ELR (cell line): ENCODE measurements around the gene BAG2.

Experiments used
- DNase-seq: peaks from one replicate; pipeline ENCODE4 v3.0.0-alpha.2; 2015; ENCODE audit warnings: low read depth

The BAG2 gene

GRCh38 chr6:57221936-57222742 lies 50.0 kb downstream of the BAG2 start, which contains the start of gene RAB23:
Gene RAB23, minus strand, starts transcription at chr6:57222307. Its CDS starts 11,927 bp downstream, at chr6:57210380.
- DNase-seq: peak; percentile 88

GRCh38 chr6:57222743-57223077 lies 50.6 kb downstream of the BAG2 start:
- no peak for DNase-seq

GRCh38 chr6:57224769-57225515 lies 52.8 kb downstream of the BAG2 start:
- DNase-seq: peak; percentile 61

- DNase-seq: peak; percentile 24
These were observed 54.1 kb downstream of the BAG2 start for GRCh38 chr6:57226221-57226620.
